Stimulated activated CD8-positive, alpha-beta memory T cell treated with anti-CD3 and anti-CD28 coated beads, Interleukin-15, amount 100 ng/mL, for 48 hours (primary cell): ENCODE measurements around the gene SERINC5.
"Not testable (repeated sequence)": the region's sequence is repeated elsewhere in the genome, so short reads cannot be mapped to it uniquely, and the experiment has no call there.

Experiments used
- DNase-seq, 2 donors: peaks; one replicate each; pipeline ENCODE4 v3.0.0-alpha.2; 2020; ENCODE audit warnings: low read depth in 2 of 2

Gene SERINC5

DNA sequence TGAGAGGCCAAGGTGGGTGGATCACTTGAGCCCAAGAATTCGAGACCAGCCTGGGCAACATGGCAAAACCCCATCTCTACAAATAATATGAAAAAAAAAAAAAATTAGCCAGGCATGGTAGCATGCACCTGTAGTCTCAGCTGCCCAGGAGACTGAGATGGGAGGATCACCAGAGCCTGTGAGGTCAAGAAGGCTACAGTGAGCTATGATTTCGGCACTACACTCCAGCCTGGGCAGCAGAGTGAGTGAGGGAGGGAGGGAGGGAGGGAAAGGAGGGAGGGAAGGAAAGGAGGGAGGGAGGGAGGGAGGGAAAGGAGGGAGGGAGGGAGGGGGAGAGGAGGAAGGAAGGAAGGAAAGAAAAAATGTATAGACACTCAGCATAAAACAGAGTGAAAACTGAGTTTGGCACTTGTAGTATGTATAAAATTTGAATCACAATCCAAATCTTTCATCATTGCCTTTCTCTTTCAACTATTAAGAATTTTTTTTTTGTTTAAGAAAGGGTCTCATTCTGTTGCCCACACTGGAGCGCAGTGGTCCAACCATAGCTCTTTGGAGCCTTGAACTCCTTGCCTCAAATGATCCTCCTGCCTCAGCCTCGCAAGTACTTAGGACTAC lies 27.8 kb downstream of the SERINC5 start:
- no peak for DNase-seq

DNA sequence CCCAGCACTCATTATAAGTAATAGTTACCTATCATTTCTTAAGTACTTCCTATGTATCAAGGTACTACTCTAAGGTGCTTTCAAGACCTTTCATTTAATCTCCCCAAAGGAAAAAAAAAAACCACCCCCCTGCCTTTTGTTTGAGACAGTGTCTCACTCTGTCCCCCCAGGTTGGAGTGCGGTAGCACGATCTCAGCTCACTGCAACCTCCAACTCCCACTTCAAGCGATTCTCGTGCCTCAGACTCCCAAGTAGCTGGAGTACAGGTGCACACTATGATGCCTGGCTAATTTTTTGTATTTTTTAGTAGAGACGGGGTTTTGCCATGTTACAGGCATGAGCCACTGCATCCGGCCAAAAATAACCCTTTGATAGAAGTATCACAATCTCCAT lies 29.9 kb downstream of the SERINC5 start:
- no peak for DNase-seq

DNA sequence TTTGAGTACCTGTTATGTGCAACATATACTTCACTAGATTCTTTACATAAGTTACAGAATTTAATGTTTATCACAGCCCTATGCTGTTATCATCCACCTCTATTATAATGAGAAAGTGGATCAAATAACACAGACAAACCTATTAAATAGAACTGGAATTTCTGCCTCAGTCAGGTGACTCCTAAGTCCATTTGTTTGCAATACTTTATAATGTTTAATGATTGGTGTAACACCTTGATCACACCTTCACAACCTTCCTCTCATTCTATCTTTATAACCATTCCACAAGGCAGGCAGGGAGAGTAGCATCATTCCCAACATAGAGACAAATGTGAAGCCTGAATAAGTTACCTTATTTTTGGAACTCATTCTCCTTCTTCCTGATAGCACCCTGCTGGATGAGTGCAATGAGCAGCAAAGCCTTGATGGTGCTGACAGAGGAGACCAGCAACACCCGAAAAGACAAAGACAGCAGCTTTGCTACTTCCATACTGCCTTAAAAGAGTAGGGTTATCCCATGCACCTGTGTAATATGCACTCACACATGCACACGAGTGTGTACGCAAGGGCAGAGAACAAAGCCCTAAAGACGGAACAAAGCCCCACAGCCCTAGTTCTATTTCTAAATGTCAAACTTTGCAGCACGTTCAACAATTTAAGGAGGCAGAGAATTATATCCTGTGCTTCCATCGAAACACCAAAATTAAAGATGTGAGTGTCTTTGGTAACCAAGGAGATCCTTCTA lies 30.5 kb downstream of the SERINC5 start:
- DNase-seq, result no peak

DNA sequence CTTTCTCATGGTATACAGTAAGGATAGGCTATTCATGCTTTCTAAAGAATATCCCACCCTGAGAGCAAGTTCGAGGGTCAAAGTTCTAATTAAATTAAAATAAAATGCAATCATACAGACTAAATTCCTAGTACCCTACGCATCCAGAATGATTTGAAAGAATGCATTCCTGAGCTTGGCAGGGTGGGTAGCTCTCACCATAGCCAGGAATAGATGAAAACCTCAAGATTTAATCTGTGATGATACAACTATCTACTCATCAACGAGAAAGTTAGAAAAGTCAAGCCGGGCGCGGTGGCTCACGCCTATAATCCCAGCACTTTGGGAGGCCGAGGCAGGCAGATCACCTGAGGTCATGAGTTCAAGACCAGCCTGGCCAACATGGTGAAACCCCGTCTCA lies 32.3 kb downstream of the SERINC5 start:
- DNase-seq, result no peak

DNA sequence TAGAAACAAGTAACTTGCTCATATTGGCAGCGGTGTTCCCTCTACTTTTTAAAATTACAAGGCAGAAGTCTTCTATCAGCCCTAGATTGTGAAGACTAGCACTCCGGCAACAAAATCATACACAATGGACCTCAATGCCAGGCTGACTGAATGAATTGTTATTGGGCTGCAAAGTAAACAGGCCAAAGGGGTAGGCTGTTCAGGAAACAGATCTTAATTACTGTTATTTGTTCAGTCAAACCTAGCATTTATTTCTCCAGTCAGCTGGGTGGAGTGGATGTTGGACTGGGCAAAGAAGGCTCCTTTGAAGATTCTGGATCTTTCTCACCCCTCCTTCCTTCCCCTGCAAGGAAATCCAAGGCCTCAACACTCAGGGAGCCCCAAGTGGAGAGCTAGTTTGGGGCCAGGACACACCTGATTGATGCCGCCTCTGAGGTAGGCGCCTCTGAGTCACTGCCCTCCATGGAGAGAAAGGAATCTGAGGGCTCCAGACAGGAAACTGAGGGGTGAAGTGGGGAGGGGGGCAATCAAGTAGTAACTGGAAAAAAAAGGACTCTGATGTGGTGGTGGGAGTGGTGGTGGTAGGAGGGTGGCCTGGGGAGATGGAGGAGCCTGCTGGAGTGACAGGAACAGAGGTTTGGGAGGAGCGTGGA lies 35.5 kb downstream of the SERINC5 start:
- no peak for DNase-seq

DNA sequence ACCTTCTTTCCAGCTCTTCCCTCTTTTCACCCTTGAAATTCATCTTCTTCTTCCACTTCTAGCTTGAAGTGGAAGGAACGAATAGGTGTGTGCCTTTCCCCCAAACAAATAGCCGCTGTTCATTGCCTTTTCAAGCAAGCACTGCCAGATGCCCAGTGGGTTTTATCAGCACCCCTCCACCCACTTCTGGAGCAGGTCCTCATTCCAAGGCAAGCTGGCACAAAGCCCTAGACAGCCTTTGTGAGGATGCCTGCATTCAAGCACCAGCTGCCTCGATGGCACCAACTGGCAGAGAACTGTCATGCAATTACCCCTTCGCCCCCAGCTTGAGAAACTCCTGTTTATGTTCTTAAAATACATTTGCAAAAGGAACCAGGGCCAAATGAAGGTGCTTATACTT lies 36.5 kb downstream of the SERINC5 start:
- no peak for DNase-seq

DNA sequence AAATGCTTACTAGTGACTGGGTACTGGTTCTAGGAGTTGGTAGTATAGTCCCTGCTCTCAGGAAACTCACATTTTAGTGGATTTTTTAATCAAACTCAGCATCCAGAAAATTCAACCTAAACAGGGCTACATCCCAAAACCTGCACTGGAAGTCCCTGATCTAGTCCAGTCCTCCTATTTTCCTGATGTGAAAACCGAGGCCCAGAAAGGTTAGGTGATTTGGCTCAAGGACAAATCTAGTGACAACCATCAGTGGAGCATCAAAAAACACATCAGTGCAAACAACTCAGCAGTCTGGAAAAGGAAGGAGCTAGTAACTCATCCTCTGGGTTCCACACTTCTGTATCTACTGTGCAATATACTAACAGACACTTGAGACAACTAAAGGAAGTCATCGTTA lies 38.2 kb downstream of the SERINC5 start:
- DNase-seq, result no peak

DNA sequence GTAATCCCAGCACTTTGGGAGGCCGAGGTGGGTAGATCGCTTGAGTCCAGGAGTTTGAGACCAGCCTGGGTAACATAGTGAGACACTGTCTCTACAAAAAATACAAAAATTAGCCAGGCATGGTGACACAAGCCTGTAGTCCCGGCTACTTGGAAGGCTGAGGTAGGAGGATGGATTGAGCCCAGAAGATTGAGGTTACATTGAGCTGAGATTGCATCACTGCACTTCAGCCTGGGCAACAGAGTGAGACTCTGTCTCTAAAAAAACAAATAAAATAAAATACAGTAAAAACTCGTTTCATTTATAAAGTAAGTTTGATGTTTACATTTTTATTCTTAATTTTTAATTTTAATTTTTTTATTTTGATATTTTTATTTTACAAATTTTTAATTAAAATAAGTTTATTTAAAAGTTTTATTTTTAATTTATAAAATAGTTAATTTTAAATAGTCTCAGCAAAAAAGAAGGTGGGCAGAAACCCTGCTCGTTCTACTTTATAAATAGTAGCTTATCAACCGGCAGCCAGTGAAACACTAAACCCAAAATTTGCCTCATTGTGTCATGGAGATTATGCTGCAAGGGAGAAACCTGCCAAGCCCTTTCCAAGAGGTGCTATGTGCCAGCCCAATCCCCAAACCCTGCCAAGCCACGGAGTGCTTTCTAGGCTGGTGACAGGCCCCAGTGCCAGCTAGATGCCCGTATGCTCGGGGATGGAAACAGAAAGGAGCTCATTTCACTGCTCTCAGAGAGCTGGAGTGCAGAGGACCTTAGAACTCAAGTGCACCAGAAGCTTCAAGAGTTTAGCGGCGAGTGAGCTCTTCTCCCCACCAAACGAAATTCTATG lies 38.9 kb downstream of the SERINC5 start:
- no peak for DNase-seq

DNA sequence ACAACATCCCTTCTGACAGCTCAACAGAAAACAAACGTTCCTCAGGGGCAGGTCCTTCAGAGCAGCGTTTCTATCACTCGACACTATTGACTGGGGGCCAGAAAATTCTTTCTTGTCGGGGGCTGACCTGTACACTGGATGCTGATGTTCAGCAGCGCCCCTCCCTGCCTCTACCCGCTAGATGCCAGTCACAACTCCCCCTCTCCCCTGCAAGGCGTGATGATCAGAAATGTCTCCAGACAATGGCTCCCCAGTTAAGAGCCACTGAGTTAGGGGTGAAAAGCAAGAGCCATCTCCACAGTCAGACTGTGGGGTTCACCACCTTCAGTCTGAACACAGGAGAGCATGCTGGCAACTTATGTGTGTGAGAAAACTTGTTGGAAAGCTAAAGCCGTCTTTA lies 39.8 kb downstream of the SERINC5 start:
- no peak for DNase-seq

DNA sequence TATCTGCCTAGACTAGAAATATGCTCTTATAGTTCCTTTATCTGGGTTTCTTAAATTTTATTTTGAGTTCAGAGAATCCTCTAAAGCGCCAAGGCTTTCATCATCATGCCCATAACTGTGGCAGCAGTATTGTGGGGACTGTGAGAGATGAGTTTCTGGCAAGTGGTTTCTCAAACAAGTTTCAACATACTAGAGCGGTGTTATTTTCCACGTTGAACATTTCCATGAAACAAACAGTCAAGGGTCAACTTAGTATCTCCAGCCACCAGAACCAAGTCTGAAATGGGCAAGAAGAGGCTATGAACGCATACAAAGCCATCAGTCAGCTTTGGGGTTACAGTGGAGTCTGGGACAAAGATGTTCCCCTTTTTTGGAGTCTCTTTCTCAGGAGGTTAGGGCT lies 40.3 kb downstream of the SERINC5 start:
- DNase-seq, result no peak

DNA sequence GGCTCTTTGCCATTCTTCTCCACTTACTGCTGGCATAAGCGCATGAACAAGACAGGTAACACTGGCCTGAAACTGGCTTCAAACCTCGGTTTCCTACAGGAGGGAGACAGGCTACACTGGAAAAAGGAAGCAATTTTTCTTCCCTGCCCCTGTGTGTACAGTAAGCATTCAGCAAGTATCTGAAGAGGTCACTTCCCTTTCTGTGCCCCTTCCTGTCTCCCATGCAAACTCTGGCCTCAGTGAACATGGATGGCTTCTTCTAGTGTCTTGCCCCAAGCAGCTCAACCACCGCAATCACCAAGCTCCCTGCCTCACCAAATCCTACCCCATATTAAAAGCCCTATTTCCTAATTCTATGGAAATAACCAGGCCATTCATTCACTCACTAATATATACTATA lies 42.4 kb downstream of the SERINC5 start:
- no peak for DNase-seq

DNA sequence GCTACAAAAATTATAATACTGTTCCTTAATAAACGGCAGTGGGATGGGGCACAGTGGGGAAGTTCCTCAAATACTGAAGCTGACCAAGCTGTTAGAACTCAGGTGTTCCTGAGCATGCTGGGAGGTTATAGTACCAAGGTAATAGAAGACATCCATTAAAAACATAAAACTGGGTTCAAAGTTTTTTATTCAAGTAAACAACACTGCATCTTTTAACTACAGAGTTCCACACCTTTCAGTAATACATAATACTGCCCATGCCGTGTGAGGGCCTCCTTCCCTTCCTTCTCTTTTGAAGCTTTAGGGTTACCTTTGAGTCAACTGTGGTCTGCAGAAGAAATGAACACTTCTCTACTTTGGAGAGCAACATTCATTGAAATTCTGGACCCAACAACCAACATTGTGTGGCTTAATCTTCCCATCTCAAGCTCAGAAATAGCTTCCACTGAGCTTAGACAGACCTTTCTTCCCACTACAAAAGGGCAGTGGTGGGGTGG lies 43.6 kb downstream of the SERINC5 start:
- DNase-seq, result no peak

DNA sequence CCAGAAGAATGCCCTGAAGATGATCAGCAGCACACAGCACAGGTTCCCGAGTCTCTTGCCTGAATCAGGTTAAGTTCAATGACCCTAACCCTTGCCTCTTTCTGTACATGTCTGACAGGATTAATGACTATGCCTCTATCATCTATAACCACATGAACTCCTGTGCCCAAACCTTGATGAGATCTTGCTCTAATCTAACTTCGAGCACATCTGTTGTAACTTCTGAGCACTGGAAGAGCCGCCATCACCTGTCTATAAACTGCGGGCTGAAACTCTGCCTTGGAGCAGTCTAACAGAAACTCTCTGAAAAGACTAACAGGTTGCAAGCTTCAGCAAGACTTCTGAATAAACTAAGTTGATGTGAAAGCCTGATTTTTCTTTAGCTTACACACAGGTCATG lies 44.5 kb downstream of the SERINC5 start:
- DNase-seq, result no peak

DNA sequence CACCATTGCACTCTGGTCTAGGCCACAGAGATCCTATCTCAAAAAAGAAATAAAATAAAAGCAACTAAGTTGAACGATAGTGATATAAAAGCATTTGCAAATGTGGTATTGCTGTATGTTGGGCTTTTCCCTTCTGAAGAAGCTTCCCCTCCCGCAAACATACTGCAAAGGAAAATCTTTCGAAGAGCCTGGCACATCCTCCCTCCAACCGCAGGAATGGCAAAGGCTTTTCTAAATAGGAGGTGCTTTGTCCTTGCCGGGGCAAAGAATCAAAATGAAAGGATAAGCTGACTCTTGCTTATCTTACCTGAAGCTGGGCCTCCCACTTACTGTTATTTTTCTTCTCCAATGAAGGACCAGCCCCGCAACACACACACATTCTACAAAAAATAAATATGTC lies 45.8 kb downstream of the SERINC5 start:
- no peak for DNase-seq

DNA sequence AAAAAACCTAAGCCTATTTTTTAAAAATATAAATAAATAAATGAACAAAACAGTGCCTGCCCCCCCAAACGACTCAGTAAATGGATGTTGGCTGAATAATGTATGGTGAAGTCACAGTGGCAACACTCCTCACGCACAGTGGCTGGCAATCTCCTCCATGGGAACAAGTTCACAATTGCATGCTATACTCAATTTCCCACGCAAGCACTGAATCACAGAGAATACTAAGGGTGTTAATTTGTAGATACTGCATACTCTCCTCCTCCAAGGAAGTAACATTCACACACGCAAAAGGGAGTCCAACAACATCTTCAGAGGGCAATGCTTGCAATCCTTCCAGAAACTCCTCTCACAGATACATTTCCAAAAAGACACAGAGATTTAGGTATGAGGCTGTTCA lies 47.5 kb downstream of the SERINC5 start:
- DNase-seq, result no peak

DNA sequence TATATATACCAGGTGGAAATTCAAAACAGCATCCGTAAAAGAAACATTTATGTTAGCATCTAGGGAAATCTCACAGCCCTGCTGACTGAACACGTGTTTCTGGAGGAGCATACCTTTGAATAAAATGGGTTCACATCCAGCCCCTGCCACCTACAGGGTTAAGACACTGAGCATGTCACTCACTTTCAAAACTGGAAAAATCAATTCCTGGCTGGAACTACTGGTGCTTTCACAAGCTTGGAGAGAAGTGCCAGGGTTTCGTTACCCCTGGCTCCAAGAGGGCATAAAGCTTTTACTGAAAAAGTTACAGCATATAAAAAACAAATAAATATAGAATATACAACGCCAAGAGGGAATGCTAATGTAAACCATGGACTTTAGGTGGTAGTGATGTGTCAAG lies 48.0 kb downstream of the SERINC5 start:
- DNase-seq, result no peak

DNA sequence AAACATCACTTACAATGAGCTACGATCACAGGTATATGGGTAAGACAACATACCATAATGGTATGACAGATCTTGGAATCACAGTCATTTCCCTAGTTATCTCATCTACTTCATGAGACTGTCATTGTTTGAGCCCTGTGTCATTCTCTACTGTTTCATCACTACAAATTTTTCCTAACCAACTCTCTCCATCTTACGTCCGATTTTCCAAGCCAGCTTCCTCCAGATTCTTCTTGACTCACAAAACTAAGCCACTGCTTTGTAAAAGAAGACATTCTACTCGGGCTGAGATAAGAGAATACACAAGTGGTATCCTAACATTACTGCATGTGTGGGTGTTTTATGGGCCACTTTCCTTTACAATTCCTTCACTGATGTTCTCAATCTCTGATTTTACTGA lies 49.6 kb downstream of the SERINC5 start:
- DNase-seq, result no peak

DNA sequence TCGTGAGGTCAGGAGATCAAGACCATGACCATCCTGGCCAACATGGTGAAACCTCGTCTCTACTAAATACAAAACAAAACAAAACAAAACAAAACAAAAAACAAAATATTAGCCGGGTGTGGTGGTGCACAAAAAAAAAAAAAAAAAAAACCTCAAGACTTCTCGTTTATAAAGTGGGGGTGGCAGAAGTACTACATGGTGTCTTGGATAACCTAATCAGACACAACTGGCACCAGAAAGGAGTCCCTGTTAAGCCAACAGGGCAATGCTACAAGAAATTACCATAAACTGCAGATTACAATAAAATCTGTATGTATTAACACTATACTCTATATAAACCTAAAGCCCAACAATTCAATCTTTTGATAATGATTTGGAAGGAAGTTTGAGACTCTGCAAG lies 50.0 kb downstream of the SERINC5 start:
- no peak for DNase-seq

DNA sequence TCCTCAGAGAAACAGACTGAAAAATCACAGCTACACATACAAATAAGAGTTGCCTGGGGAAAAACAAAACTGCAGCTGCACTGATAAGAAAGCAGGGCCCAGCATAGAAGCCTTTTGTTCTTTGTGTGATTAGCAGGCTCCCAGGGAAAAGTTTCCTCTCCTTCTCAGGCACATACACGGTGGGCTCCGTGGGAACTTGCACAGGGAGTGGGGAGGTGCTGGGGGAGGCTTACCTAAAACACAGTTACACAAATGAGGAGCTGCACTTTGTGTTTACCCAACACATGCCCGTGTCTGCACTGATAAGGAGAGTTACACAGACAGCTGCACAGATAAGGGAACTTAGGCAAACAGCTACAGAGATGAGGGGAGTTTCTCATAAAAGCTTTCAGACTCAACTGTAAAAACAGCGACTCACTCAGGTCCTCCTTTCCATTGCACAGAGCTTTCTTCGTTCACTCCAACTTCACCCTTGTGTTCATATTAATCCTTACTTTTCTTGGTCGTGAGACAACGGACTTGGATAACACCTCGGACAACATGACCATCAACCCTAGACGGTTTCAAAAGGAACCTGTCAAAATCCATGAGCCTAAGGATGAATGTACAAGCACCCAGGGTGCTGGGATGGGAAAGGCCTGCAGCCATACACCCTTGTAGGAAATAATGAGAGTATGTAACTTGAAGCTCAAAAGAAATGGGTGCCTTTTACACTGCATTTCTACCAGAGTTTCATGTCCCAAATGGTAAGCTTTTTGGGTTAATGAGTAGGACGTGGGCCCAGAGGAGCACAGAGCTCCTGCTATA lies 50.8 kb downstream of the SERINC5 start:
- no peak for DNase-seq

DNA sequence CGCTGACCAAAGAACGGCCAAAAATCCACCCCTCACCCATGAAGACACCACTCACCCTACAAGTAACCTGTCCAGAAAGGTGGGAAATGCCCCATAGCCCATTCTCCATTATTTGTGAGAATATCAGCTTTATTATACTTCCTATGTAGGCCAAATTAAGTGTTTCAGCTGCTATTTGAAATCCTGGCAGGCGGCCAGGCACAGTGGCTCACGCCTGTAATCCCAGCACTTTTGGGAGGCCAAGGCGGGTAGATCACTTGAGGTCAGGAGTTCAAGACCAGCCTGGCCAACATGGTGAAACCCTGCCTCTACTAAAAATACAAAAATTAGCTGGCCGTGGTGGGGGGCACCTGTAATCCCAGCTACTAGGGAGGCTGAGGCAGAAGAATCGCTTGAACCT lies 54.1 kb downstream of the SERINC5 start:
- DNase-seq, result not testable (repeated sequence)

DNA sequence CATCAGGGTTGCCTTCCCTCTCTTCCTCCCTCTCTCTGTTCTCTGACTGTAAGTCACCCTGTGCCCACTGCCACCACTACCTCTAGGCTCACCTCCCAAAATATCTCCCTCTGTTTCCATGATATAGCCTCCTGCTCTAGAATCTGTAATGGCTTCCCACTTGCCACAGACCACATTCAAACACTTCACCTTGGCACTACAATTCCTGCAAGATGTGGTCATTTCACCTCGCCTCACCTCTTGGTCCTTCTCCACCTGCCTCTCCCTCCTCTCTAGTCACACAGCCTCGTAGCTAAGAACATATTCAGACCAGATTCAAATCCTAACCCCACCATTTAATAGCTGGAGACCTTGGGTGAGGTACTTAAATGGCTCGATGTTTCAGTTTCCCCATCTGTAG lies 56.9 kb downstream of the SERINC5 start:
- DNase-seq, result no peak
